HG03432 (cell line): ENCODE measurements around the gene KRT6A.

ENCODE experiments used
- ATAC-seq: cut with Tn5 transposase; IDR thresholded peaks from one replicate; pipeline ENCODE4 v1.9.1; 2021; ENCODE audit warnings: mild to moderate bottlenecking, moderate library complexity; ENCODE audit not compliant: unreplicated experiment

Gene KRT6A

GRCh38 chr12:52493172-52493571, at the start of gene KRT6A:
TSS of gene KRT6A (minus strand) at chr12:52493257. CDS start at chr12:52493188, 69 bp downstream.
- ATAC-seq = no peak

- no peak for ATAC-seq
Measured at GRCh38 chr12:52542157-52542556, 49.1 kb upstream of the KRT6A start.

- no peak for ATAC-seq
Measured at GRCh38 chr12:52541709-52542108, 48.7 kb upstream of the KRT6A start.

- ATAC-seq = no peak
Measured at GRCh38 chr12:52540531-52540930, 47.5 kb upstream of the KRT6A start.

GRCh38 chr12:52539821-52540173, 46.7 kb upstream of the KRT6A start:
- ATAC-seq = no peak

- no peak for ATAC-seq
Measured at GRCh38 chr12:52539083-52539820, 46.2 kb upstream of the KRT6A start.

GRCh38 chr12:52537101-52537500, 44.0 kb upstream of the KRT6A start:
- no peak for ATAC-seq

GRCh38 chr12:52535574-52535973, 42.5 kb upstream of the KRT6A start:
- no peak for ATAC-seq

- no peak for ATAC-seq
Measured at GRCh38 chr12:52534482-52534881, 41.4 kb upstream of the KRT6A start.

GRCh38 chr12:52533686-52534470, 40.8 kb upstream of the KRT6A start:
- ATAC-seq = no peak

GRCh38 chr12:52532636-52533035, 39.6 kb upstream of the KRT6A start:
- no peak for ATAC-seq

- ATAC-seq = no peak
Measured at GRCh38 chr12:52531566-52532300, 38.7 kb upstream of the KRT6A start.

GRCh38 chr12:52530905-52531304, 37.8 kb upstream of the KRT6A start:
- ATAC-seq = no peak

- no peak for ATAC-seq
Measured at GRCh38 chr12:52530366-52530765, 37.3 kb upstream of the KRT6A start.

- ATAC-seq = no peak
Measured at GRCh38 chr12:52529846-52530245, 36.8 kb upstream of the KRT6A start.

- ATAC-seq = no peak
Measured at GRCh38 chr12:52529417-52529816, 36.4 kb upstream of the KRT6A start.

- no peak for ATAC-seq
Measured at GRCh38 chr12:52528641-52529143, 35.6 kb upstream of the KRT6A start.

GRCh38 chr12:52527121-52527800, 34.2 kb upstream of the KRT6A start:
- ATAC-seq = no peak

- ATAC-seq = no peak
Measured at GRCh38 chr12:52526511-52526951, 33.5 kb upstream of the KRT6A start.

- no peak for ATAC-seq
Measured at GRCh38 chr12:52525661-52526499, 32.8 kb upstream of the KRT6A start.
